ENCODE measurements around the gene PIGC. TPM values are rescaled to one million over a fixed set of nuclear protein-coding genes. Genes with fewer than 3 reads are reported as not detected.

PIGC gene
- total and polyA plus RNA-seq, 4 donors: 8.6 to 18.4 (median 13.2) TPM

GRCh38 chr1:172480431-172480830 lies 36.6 kb upstream of the PIGC start:
- 92% methylated on average over 3 of the region's 3 CpGs for WGBS
- TF ChIP-seq FOXA1 (IDR thresholded peaks at IDR 0.05) (no peak), REST (IDR thresholded peaks at IDR 0.05) (no peak), HNF4G (IDR thresholded peaks at IDR 0.05) (no peak), CTCF (IDR thresholded peaks at IDR 0.05; ENCODE audit: low read depth, low read length, missing input control) (no peak), RXRA (IDR thresholded peaks at IDR 0.05) (no peak), SP1 (IDR thresholded peaks at IDR 0.05) (no peak), ZBTB33 (IDR thresholded peaks at IDR 0.05) (no peak), GABPA (IDR thresholded peaks at IDR 0.05 in 1 of 2, conservative IDR thresholded peaks at IDR 0.05 in 1 of 2) (no peak), TAF1 (conservative IDR thresholded peaks at IDR 0.05) (no peak), ATF3 (IDR thresholded peaks at IDR 0.05) (no peak), FOXA2 (IDR thresholded peaks at IDR 0.05) (no peak), MAX (IDR thresholded peaks at IDR 0.05) (no peak), RAD21 (IDR thresholded peaks at IDR 0.05) (no peak), YY1 (IDR thresholded peaks at IDR 0.05) (no peak)
- no peaks in the 10 kb centered on the region for H3K4me1 ChIP-seq (ENCODE audit: control insufficient read depth in 4 of 4, insufficient read depth in 4 of 4, low read length in 3 of 4)
- H3K27ac ChIP-seq (ENCODE audit: low read depth in 1 of 2, low read length in 2 of 2): no peak overlapping the region
- H3K9me3 ChIP-seq (ENCODE audit: control insufficient read depth in 4 of 4, low read length in 3 of 4): no peaks in the 10 kb centered on the region
- peaks cover 0 to 2% (median 0%) of the 10 kb centered on the region in 4 donors for H3K27me3 ChIP-seq (ENCODE audit: control insufficient read depth in 4 of 4, insufficient read depth in 4 of 4, low read length in 3 of 4)
- DNase-seq (ENCODE audit: low spot score): no peak
- no peak overlapping the region for H3K9ac ChIP-seq (ENCODE audit: low read depth in 1 of 2, low read length in 2 of 2)
- no peak overlapping the region for H3K4me3 ChIP-seq (ENCODE audit: low read depth in 1 of 3, low read length in 3 of 3)
- no peaks in the 10 kb centered on the region for H3K36me3 ChIP-seq (ENCODE audit: control insufficient read depth in 4 of 4, insufficient read depth in 3 of 4, low read depth in 1 of 4, low read length in 3 of 4)

- Histone ChIP-seq H3K36me3 (ENCODE audit: control insufficient read depth in 4 of 4, insufficient read depth in 3 of 4, low read depth in 1 of 4, low read length in 3 of 4) (no peaks in the 10 kb centered on the region), H3K9me3 (ENCODE audit: control insufficient read depth in 4 of 4, low read length in 3 of 4) (no peaks in the 10 kb centered on the region), H3K27me3 (ENCODE audit: control insufficient read depth in 4 of 4, insufficient read depth in 4 of 4, low read length in 3 of 4) (peaks cover 0 to 2% (median 0%) of the 10 kb centered on the region in 4 donors), H3K4me3 (ENCODE audit: low read depth in 1 of 3, low read length in 3 of 3) (no peak overlapping the region), H3K9ac (ENCODE audit: low read depth in 1 of 2, low read length in 2 of 2) (no peak overlapping the region), H3K27ac (ENCODE audit: low read depth in 1 of 2, low read length in 2 of 2) (no peak overlapping the region), H3K4me1 (ENCODE audit: control insufficient read depth in 4 of 4, insufficient read depth in 4 of 4, low read length in 3 of 4) (no peaks in the 10 kb centered on the region)
- TF ChIP-seq REST (IDR thresholded peaks at IDR 0.05) (no peak), FOXA1 (IDR thresholded peaks at IDR 0.05) (no peak), NR2F2 (IDR thresholded peaks at IDR 0.05) (no peak), HNF4A (conservative IDR thresholded peaks at IDR 0.05) (no peak), ZBTB33 (IDR thresholded peaks at IDR 0.05) (no peak), ATF3 (IDR thresholded peaks at IDR 0.05) (no peak), JUND (IDR thresholded peaks at IDR 0.05) (no peak), FOXA2 (IDR thresholded peaks at IDR 0.05) (no peak), YY1 (IDR thresholded peaks at IDR 0.05) (no peak), EGR1 (IDR thresholded peaks at IDR 0.05; ENCODE audit: low read depth in 2 of 2) (no peak), TAF1 (conservative IDR thresholded peaks at IDR 0.05) (no peak), HNF4G (IDR thresholded peaks at IDR 0.05) (no peak)
- DNase-seq (ENCODE audit: low spot score): no peak
Observed at GRCh38 chr1:172478485-172478884, 34.6 kb upstream of the PIGC start.

All from liver (tissue), 9 donors.